B cell (primary cell): Measurements from ENCODE around the gene SPSB3. TPM values are rescaled to one million over a fixed set of nuclear protein-coding genes. Genes with fewer than 3 reads are reported as not detected.

Experiments used
- ATAC-seq: fragments of 200-7000 bp; cut with Tn5 transposase; one replicate; pipeline ENCODE4 v1.10.0; 2021; ENCODE audit warnings: low read depth, mild to moderate bottlenecking, moderate number of reproducible peaks, moderate library complexity
- CTCF ChIA-PET: fragments of 350-600 bp; sonication (Branson Sonifier 250); formaldehyde crosslinking; loops from one replicate; lab custom pipeline; 2021; ENCODE audit warnings: antibody characterized with exemption, inconsistent platforms; lab: Charles Lee
- POLR2A ChIA-PET: fragments of 350-600 bp; sonication (Branson Sonifier 250); formaldehyde crosslinking; loops from one replicate; lab custom pipeline; 2021; ENCODE audit warnings: antibody characterized with exemption; lab: Charles Lee
- DNase-seq: peaks from one replicate; pipeline ENCODE4 v3.0.0; 2013
- H2AFZ ChIP-seq: 2 replicates; pipeline ENCODE4 v1.6.1; 2012; ENCODE audit warnings: mild to moderate bottlenecking, low read depth, low read length; ENCODE audit not compliant: insufficient read depth, poor library complexity, severe bottlenecking
- H3K27ac ChIP-seq, 2 donors: 1 replicate in 1 of 2; 2 replicates in 1 of 2; pipeline ENCODE4 v1.5.1; 2012 to 2013; ENCODE audit warnings: low read length in 2 of 2, mild to moderate bottlenecking in 2 of 2, moderate library complexity in 1 of 2
- H3K27me3 ChIP-seq, 4 experiments: fragments of 200-600 bp in 1 of 4; sonication (generic) in 1 of 4; replicated peaks in 1 of 4; 1 replicate in 2 of 4; 2 replicates in 2 of 4; pipeline versions ENCODE4 v1.6.1 to v1.7.0; 2013 to 2016; ENCODE audit warnings: low read length in 3 of 4, mild to moderate bottlenecking in 2 of 4, mixed read lengths in 1 of 4, moderate library complexity in 1 of 4; ENCODE audit not compliant: insufficient read depth in 4 of 4, control insufficient read depth in 3 of 4; ENCODE audit errors: control extremely low read depth in 1 of 4
- H3K36me3 ChIP-seq, 2 experiments: replicated peaks in 1 of 2; 1 replicate in 1 of 2; 2 replicates in 1 of 2; pipeline versions ENCODE4 v1.6.1 to v1.7.1; 2013; ENCODE audit warnings: low read length in 1 of 2; ENCODE audit not compliant: insufficient read depth in 2 of 2, control insufficient read depth in 1 of 2; ENCODE audit errors: control extremely low read depth in 1 of 2, extremely low read depth in 1 of 2
- H3K4me1 ChIP-seq, 2 donors: fragments of 200-600 bp in 1 of 2; sonication (generic) in 1 of 2; 1 replicate in 1 of 2; 2 replicates in 1 of 2; pipeline versions ENCODE4 v1.5.1 to v1.6.1; 2013 to 2017; ENCODE audit warnings: low read length in 2 of 2; ENCODE audit not compliant: control insufficient read depth in 2 of 2, insufficient read depth in 2 of 2
- H3K4me2 ChIP-seq: replicated peaks from 2 replicates; pipeline ENCODE3; 2012; ENCODE audit warnings: mild to moderate bottlenecking, low read depth, low read length; ENCODE audit not compliant: poor library complexity, severe bottlenecking
- H3K4me3 ChIP-seq, 5 experiments: fragments of 200-600 bp in 1 of 5; sonication (generic) in 1 of 5; 1 replicate in 3 of 5; 2 replicates in 2 of 5; pipeline versions ENCODE4 v1.5.1 to v1.7.0; 2011 to 2016; ENCODE audit warnings: low read length in 4 of 5, mild to moderate bottlenecking in 4 of 5, low read depth in 2 of 5, control low read depth in 1 of 5, moderate library complexity in 1 of 5; ENCODE audit not compliant: insufficient read depth in 1 of 5; ENCODE audit errors: control extremely low read depth in 1 of 5, extremely low read depth in 1 of 5
- H3K79me2 ChIP-seq: fragments of 200-600 bp; sonication (generic); one replicate; pipeline ENCODE4 v1.6.0; 2016; ENCODE audit warnings: low read length; ENCODE audit not compliant: control insufficient read depth, insufficient read depth
- H3K9ac ChIP-seq: fragments of 200-600 bp; sonication (generic); 2 replicates; pipeline ENCODE4 v1.6.1; 2017; ENCODE audit warnings: mild to moderate bottlenecking, low read length, moderate library complexity
- H3K9me3 ChIP-seq, 3 donors: one replicate each; pipeline versions ENCODE4 v1.6.1 to v1.7.1; 2013; ENCODE audit warnings: low read length in 2 of 3; ENCODE audit not compliant: control insufficient read depth in 2 of 3, insufficient read depth in 1 of 3; ENCODE audit errors: control extremely low read depth in 1 of 3
- H4K20me1 ChIP-seq: 2 replicates; pipeline ENCODE4 v1.6.0; 2012; ENCODE audit warnings: mild to moderate bottlenecking, low read length; ENCODE audit not compliant: insufficient read depth, control insufficient read depth, poor library complexity, severe bottlenecking
- H3K27ac Mint-ChIP-seq: one replicate; pipeline ENCODE4 v1.8.0; 2021; ENCODE audit warnings: mixed read lengths
- H3K27me3 Mint-ChIP-seq: one replicate; pipeline ENCODE4 v1.8.0; 2021; ENCODE audit warnings: mixed read lengths
- H3K4me1 Mint-ChIP-seq: one replicate; pipeline ENCODE4 v1.8.0; 2021; ENCODE audit warnings: mixed read lengths
- H3K4me3 Mint-ChIP-seq: one replicate; pipeline ENCODE4 v1.8.0; 2021; ENCODE audit warnings: mixed read lengths
- H3K9me3 Mint-ChIP-seq: one replicate; pipeline ENCODE4 v1.8.0; 2022; ENCODE audit warnings: mixed read lengths; ENCODE audit not compliant: insufficient read depth
- CTCF ChIP-seq: fragments of 200-600 bp; IDR thresholded peaks from one replicate; pipeline ENCODE4 v1.8.0; 2022; ENCODE audit warnings: antibody characterized with exemption, mild to moderate bottlenecking
- EZH2 ChIP-seq: IDR thresholded peaks from 2 replicates; pipeline ENCODE4 v1.6.1; 2012; ENCODE audit warnings: borderline replicate concordance, low read depth, mild to moderate bottlenecking, moderate library complexity, low read length; ENCODE audit not compliant: insufficient read depth, poor library complexity, severe bottlenecking
- WGBS: methylation state at CpG from one replicate; pipeline ENCODE4 v1.1.5; 2013; ENCODE audit warnings: missing lambda C conversion rate; ENCODE audit not compliant: insufficient coverage; 5-methylcytosine and 5-hydroxymethylcytosine counted together
- intact Hi-C: fragments of 100-400 bp; cut with micrococcal nuclease; formaldehyde crosslinking; loops from one replicate; pipeline ENCODE4 v1.10.0; 2022
- polyA plus RNA-seq: library from polyadenylated mRNA; depleted of rRNA; stranded (reverse); fragments of >200 nt; gene quantifications from 2 replicates; pipeline ENCODE4 v1.2.3, GENCODE V29; 2012
- total RNA-seq, 2 donors: library from RNA; stranded (reverse); fragments of 120-200 nt in 1 of 2; gene quantifications; 1 replicate in 1 of 2; 2 replicates in 1 of 2; pipeline versions ENCODE4 v1.2.3 to v1.2.4, GENCODE V29; 2013 to 2022

SPSB3 gene
- total and polyA plus RNA-seq, 2 donors (not counting 1 experiment from before 2014, with no cell fraction given), result 91.2 to 264 TPM

DNA sequence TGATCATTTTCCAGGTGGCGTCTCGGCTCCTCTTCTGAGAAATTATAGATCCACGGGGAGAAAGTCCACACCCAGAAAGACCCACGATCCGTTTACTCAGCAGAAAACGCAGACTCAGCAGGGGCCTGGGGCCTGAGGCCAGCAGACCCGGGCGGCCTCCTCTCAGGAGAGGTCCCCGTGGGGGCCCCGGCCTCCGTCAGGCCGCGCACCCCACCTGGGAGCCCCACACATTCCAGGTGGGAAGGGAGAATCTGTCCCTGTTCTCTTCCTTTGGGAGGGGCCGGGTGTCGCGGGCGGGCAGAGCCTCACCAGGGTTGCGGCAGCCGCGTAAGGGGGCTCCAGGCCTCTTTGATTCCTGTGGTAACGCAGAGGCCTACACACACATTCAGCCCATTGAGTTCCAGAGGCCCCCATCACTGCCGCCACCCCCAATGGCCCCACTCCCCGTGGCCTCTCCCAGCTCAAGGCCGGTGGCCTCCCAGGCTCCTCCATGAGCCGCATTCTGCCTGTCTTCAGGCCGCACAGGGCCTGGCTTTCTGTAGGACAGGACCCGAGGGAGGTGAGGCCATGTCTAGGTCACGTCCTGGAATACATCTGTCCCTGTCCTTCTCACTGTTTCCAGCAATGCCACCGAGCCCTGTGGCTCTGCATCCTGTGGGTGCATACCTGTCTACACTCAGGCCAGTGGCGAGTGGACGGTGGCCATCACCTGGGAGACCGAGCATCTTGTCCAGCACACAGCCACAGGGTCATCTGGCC, 12.7 kb upstream of the SPSB3 start:
- Mint-ChIP-seq H3K4me3 (no peak overlapping the region), H3K27me3 (no peaks in the 10 kb centered on the region)

More for the DNA sequence above, 12.7 kb upstream of the SPSB3 start:
- Histone ChIP-seq H3K4me1 (no peaks in the 10 kb centered on the region), H4K20me1 (no peaks in the 10 kb centered on the region), H3K36me3 (no peaks in the 10 kb centered on the region), H3K9me3 (peaks cover 0 to 31% (median 10%) of the 10 kb centered on the region in 3 donors), H3K9ac (no peak overlapping the region), H3K27ac (no peak overlapping the region), H3K79me2 (peaks cover under 1% of the 10 kb centered on the region), H3K27me3 (no peaks in the 10 kb centered on the region), H2AFZ (no peak overlapping the region), H3K4me3 (no peak overlapping the region), H3K4me2 (no peak overlapping the region)
- 96% methylated on average over 27 of the region's 32 CpGs for WGBS
- intact Hi-C loops, result no loop called here
- CTCF ChIA-PET, result no interaction called here
- POLR2A ChIA-PET, result no interaction called here
- Mint-ChIP-seq H3K9me3 (peaks cover 4% of the 10 kb centered on the region), H3K27ac (no peak overlapping the region), H3K4me1 (no peaks in the 10 kb centered on the region)
- DNase-seq (no peak), ATAC-seq (no peak)
- TF ChIP-seq CTCF (no peak), EZH2 (no peak)
